C4-2B (cell line): Measurements from ENCODE around the gene COBL.

Experiments
- H3K27ac ChIP-seq: fragments of 450-650 bp; 2 replicates; pipeline ENCODE4 v1.5.1; 2017
- ZFX ChIP-seq: fragments of 450-650 bp; IDR thresholded peaks from 2 replicates; pipeline ENCODE4 v1.6.1; 2017
- TF ChIP-seq, protein P1 (sequence below): fragments of 450-650 bp; conservative IDR thresholded peaks from 2 replicates; pipeline ENCODE4 v1.5.1; 2017; ENCODE audit warnings: mild to moderate bottlenecking

COBL gene

DNA sequence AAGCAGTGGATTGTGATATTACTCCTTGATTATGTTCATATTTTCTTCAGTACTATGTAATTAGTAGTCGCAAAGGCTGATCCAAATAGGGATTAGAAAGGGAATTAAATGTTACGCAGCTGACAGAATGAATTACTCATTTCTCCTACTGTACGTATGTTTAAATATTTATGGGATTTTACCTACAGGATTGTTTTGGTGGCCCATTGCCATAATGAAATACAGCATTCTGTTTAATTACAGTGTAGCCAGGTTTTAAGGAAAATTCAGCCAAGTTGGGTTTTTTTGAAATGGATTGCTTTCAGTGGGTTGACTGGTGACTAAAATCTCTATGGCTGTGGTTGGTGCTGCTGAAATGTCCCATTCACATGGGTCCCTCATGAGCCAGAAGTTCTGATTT is 336.2 kb downstream of the COBL start:
- no peak overlapping the region for H3K27ac ChIP-seq
- TF ChIP-seq, protein P1, sequence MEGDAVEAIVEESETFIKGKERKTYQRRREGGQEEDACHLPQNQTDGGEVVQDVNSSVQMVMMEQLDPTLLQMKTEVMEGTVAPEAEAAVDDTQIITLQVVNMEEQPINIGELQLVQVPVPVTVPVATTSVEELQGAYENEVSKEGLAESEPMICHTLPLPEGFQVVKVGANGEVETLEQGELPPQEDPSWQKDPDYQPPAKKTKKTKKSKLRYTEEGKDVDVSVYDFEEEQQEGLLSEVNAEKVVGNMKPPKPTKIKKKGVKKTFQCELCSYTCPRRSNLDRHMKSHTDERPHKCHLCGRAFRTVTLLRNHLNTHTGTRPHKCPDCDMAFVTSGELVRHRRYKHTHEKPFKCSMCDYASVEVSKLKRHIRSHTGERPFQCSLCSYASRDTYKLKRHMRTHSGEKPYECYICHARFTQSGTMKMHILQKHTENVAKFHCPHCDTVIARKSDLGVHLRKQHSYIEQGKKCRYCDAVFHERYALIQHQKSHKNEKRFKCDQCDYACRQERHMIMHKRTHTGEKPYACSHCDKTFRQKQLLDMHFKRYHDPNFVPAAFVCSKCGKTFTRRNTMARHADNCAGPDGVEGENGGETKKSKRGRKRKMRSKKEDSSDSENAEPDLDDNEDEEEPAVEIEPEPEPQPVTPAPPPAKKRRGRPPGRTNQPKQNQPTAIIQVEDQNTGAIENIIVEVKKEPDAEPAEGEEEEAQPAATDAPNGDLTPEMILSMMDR = no peak
- no peak for TF ChIP-seq ZFX

DNA sequence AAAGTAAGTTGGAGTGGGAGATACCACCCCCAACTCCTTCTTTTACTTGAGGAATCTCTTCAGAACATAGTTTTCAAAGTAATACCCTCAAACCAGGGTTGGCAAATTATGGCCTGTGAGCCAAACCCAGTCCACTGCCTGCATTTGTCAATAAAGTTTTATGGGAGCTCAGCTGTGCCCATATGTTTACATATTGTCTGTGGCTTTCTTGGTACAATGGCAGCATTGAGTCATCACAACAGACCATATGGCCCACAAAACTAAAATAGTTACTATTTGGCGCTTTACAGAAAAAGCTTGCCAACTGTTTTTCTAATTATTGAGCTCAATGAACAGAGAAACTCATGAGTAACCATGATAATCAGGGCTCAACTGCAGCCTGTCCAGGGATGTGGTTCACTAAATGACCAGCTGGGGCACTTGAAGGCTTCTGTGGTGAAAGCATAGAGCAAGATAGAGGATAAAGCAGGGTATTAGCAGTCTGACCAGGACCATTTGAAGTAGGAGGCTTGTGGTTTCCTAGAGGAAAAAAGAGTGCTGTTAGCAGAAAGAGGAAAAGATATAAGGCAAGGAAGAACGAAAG is 337.9 kb downstream of the COBL start:
- H3K27ac ChIP-seq = no peak overlapping the region
- TF ChIP-seq, protein P1 = no peak
- TF ChIP-seq ZFX = no peak

DNA sequence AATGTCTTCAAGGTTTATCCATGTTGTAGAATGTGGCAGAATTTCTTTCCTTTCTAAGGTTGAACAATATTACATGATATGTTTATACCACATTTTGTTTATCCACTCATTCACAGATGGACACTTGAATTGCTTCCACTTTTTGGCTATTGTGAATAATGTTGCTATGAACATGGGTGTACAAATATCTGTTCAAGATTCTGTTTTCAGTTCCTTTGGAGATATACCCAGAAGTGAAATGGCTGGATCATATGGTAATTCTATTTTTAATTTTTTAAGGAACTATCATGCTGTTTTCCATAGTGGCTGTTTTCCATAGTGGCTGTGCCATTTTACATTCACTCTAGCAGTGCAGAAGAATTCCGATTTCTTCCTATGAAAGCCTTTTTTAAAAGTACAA is 339.2 kb downstream of the COBL start:
- no peak overlapping the region for H3K27ac ChIP-seq
- TF ChIP-seq, protein P1 = no peak
- TF ChIP-seq ZFX = no peak

DNA sequence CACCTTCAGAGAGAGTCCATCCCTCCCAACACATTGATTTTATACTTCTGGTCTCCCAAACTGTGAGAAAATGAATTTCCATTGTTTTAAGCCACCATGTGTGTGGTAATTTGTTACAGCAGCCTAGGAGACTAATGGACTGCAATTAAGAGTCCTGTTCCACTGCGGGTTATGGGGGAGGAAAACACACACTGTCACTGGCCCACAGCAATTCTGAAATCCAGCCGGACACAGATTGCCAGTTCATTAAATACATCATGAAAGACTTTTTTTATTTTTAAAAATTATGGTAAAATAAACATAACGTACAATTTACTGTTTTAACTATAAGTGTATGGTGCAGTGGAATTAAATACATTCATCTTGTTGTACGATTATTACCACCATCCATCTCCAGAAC is 340.5 kb downstream of the COBL start:
- TF ChIP-seq, protein P1 = no peak
- no peak for TF ChIP-seq ZFX

DNA sequence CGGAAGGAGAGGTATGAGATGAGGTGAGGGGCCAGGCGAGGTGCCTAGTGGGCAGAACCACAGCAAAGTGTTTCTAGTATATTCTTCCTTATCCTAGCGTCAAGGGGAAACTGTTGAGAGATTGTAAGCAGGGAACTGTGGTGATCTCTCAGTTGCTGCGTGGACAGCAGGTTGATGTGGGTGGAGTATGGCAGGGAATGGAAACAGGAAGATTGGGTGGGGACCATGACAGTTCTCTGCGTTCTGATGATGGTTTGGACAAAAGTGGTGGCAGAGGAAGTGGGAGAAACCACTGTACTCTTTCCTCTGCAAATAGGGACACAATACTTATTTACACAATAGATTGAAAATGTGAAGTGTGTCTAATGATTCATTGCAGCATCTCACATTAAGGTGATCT is 342.4 kb downstream of the COBL start:
- TF ChIP-seq, protein P1 = no peak
- TF ChIP-seq ZFX = no peak
- H3K27ac ChIP-seq = no peak overlapping the region

More for the DNA sequence above, 340.5 kb downstream of the COBL start:
- no peak overlapping the region for H3K27ac ChIP-seq

DNA sequence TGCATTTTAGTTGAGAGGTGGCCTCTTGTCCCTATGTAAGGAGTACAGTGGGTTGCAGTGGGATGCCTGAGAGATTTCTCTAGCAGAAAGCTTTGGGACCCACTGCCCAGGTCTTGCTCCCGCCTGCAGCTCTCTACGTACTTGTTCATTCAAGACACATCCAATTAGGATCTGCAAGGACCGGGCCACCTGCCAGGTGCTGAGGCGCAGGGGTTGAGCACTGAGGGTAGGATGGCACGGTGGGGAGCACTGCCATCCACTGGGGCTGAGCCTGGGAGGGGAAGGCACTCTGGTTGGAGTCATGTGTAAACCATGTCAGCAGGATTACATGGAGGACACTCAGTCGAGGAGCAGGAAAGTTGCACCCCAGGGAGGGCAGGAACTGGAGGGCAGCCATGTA is 342.8 kb downstream of the COBL start:
- no peak overlapping the region for H3K27ac ChIP-seq
- TF ChIP-seq ZFX = no peak
- TF ChIP-seq, protein P1 = no peak

DNA sequence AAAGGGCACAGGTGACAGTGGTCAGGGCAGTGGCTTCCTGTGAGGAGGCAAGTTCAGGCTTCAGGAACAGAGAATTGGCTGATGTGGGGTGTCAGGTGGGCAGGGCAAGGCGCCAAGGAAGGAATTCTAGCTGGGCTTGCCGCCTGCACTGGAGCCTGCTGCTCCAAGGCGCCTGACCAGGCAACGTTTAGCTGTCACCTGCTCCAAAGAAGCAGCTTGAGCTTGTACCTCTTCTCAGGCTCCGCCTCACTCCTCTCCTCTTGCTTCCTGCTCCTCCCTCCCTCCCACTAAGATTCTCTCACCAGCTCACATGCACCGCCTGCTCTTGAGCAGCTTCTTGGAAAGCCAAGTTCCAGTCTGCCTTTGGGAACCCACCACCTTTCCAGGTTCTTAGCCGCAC is 346.5 kb downstream of the COBL start:
- H3K27ac ChIP-seq = no peak overlapping the region
- no peak for TF ChIP-seq ZFX
- TF ChIP-seq, protein P1 = no peak
